Adrenal gland (tissue), 12 donors: ENCODE results near the gene ANTXR2. TPM values are rescaled to one million over a fixed set of nuclear protein-coding genes. Genes with fewer than 3 reads are reported as not detected.

Source experiments
- DNase-seq, 7 donors: peaks; one replicate each; pipeline ENCODE4 v3.0.0-alpha.2; 2019 to 2020
- H3K27ac ChIP-seq, 5 donors: fragments of 200-600 bp; sonication (generic) in 4 of 5; 1 replicate in 3 of 5; 2 replicates in 2 of 5; pipeline versions ENCODE4 v1.5.1 to v1.8.0; 2016 to 2020; ENCODE audit warnings: mild to moderate bottlenecking in 1 of 5
- H3K27me3 ChIP-seq: fragments of 200-600 bp; 2 replicates; pipeline ENCODE4 v1.8.0; 2021
- H3K36me3 ChIP-seq, 2 donors: fragments of 200-600 bp; replicated peaks in 1 of 2; 1 replicate in 1 of 2; 2 replicates in 1 of 2; pipeline versions ENCODE4 v1.5.1 to v1.8.0; 2018 to 2022
- H3K4me1 ChIP-seq, 2 donors: fragments of 200-600 bp; replicated peaks in 1 of 2; 1 replicate in 1 of 2; 2 replicates in 1 of 2; pipeline versions ENCODE4 v1.5.1 to v1.8.0; 2018 to 2021
- H3K4me3 ChIP-seq, 4 donors: fragments of 200-600 bp; sonication (generic) in 3 of 4; one replicate each; pipeline ENCODE4 v1.5.1; 2016 to 2018
- H3K9me3 ChIP-seq, 3 donors: fragments of 200-600 bp; sonication (generic) in 1 of 3; replicated peaks in 1 of 3; 1 replicate in 2 of 3; 2 replicates in 1 of 3; pipeline versions ENCODE4 v1.5.1 to v1.8.0; 2016 to 2021
- CTCF ChIP-seq, 6 experiments: fragments of 450-650 bp in 4 of 6; fragments of 200-600 bp in 2 of 6; sonication (generic) in 1 of 6; IDR thresholded peaks; 1 replicate in 5 of 6; 2 replicates in 1 of 6; pipeline versions ENCODE4 v1.5.1 to v1.8.0; 2016 to 2021; ENCODE audit warnings: antibody characterized with exemption in 6 of 6, mild to moderate bottlenecking in 2 of 6, moderate library complexity in 1 of 6
- POLR2A ChIP-seq, 2 donors: fragments of 450-650 bp; IDR thresholded peaks; one replicate each; pipeline ENCODE4 v1.6.1; 2017; ENCODE audit warnings: antibody characterized with exemption in 2 of 2, mild to moderate bottlenecking in 2 of 2, moderate library complexity in 1 of 2
- WGBS, 4 donors: extraction: QIAGEN DNeasy Blood & Tissue Kit in 2 of 4; methylation state at CpG; one replicate each; pipeline versions ENCODE4 v1.1.5 to v1.1.7; 2013 to 2017; 5-methylcytosine and 5-hydroxymethylcytosine counted together
- intact Hi-C, 2 donors: fragments of 100-400 bp; cut with DNase I; formaldehyde crosslinking; loops; one replicate each; pipeline versions ENCODE4 v1.14.1 to v1.15.0; 2022 to 2023
- polyA plus RNA-seq, 3 donors: library from polyadenylated mRNA; stranded (reverse); fragments of 200-250 nt in 2 of 3; fragments of 350-450 nt in 1 of 3; fragmentation: Illumina TruSeq in 1 of 3; extraction: RNeasy Lipid Tissue Mini Kit (QIAGEN cat#74804) in 1 of 3; gene quantifications; one replicate each; pipeline ENCODE4 v1.2.3, GENCODE V29; 2013 to 2014
- total RNA-seq, 9 donors: library from RNA; depleted of rRNA in 4 of 9; stranded (reverse); fragments of >200 nt in 4 of 9; fragments of 120-200 nt in 1 of 9; fragmentation: NEBNext Ultra II Directional in 1 of 9; extraction: Animal tissue kit (Norgen Biotek cat#: 25700) in 1 of 9; gene quantifications; one replicate each; pipeline versions ENCODE4 v1.1.0 to v1.2.4, GENCODE V29; 2013 to 2023
- donor health status: healthy with polysubstance abuse.
- donor health status: Bipolar disorder and iron deficiency.
- donor health status: DM: yes; HTN: yes; CAD: no.
- donor health status: DM: no; HTN: no; CAD: no.
- donor health status: DM: no; HTN: no; CAD: no.
- donor health status: DM: yes; HTN: yes; CAD: no.

ANTXR2 gene
- total and polyA plus RNA-seq, 12 donors: 8.4 to 96.6 (median 57.7) TPM

- Histone ChIP-seq H3K4me1 (no peaks in the 10 kb centered on the region), H3K9me3 (no peaks in the 10 kb centered on the region), H3K4me3 (no peak overlapping the region), H3K36me3 (no peaks in the 10 kb centered on the region), H3K27me3 (no peaks in the 10 kb centered on the region), H3K27ac (no peak overlapping the region)
- WGBS, 4 donors: 77 to 95% (median 86%) methylated on average over 1 of the region's 1 CpG
- no peak for DNase-seq
- TF ChIP-seq POLR2A (IDR thresholded peaks at IDR 0.05) (no peak), CTCF (IDR thresholded peaks at IDR 0.05) (no peak)
- intact Hi-C loops: no loop called here
Measured at GRCh38 chr4:79872738-79873137, 200.3 kb downstream of the ANTXR2 start.

- DNase-seq: no peak
- intact Hi-C loops: no loop called here
- 48 to 53% (median 51%) methylated on average over 3 of the region's 3 CpGs for WGBS, 4 donors
Measured at GRCh38 chr4:79871961-79872360, 201.1 kb downstream of the ANTXR2 start.

GRCh38 chr4:79869597-79870237 lies 203.3 kb downstream of the ANTXR2 start:
- Histone ChIP-seq H3K27ac (no peak overlapping the region), H3K9me3 (no peaks in the 10 kb centered on the region), H3K4me1 (no peaks in the 10 kb centered on the region), H3K27me3 (no peaks in the 10 kb centered on the region), H3K36me3 (no peaks in the 10 kb centered on the region), H3K4me3 (no peak overlapping the region)
- 53 to 58% (median 55%) methylated on average over 4 of the region's 4 CpGs for WGBS, 4 donors
- TF ChIP-seq POLR2A (IDR thresholded peaks at IDR 0.05): no peak
- intact Hi-C loops: no loop called here
- DNase-seq: no peak

More at GRCh38 chr4:79871961-79872360, 201.1 kb downstream of the ANTXR2 start:
- Histone ChIP-seq H3K36me3 (no peaks in the 10 kb centered on the region), H3K4me1 (no peaks in the 10 kb centered on the region), H3K27me3 (no peaks in the 10 kb centered on the region), H3K4me3 (no peak overlapping the region), H3K27ac (no peak overlapping the region), H3K9me3 (no peaks in the 10 kb centered on the region)
- TF ChIP-seq CTCF (IDR thresholded peaks at IDR 0.05): no peak
- TF ChIP-seq POLR2A (IDR thresholded peaks at IDR 0.05): no peak

GRCh38 chr4:79865201-79865597 lies 207.8 kb downstream of the ANTXR2 start:
- no peak for TF ChIP-seq POLR2A (IDR thresholded peaks at IDR 0.05)
- TF ChIP-seq CTCF (IDR thresholded peaks at IDR 0.05): no peak
- Histone ChIP-seq H3K9me3 (no peaks in the 10 kb centered on the region), H3K4me1 (no peaks in the 10 kb centered on the region), H3K4me3 (no peak overlapping the region), H3K36me3 (no peaks in the 10 kb centered on the region), H3K27me3 (no peaks in the 10 kb centered on the region), H3K27ac (no peak overlapping the region)
- no peak for DNase-seq
- intact Hi-C loops: no loop called here
- WGBS, 4 donors: 40 to 48% (median 47%) methylated on average over 2 of the region's 2 CpGs
